ENCODE results near the gene ABCA12. TPM values are rescaled to one million over a fixed set of nuclear protein-coding genes. Genes with fewer than 3 reads are reported as not detected.

Gene ABCA12
- total and polyA plus RNA-seq, 9 of the 15 experiments (the other 6 are each of a cell fraction or from before 2014, with no cell fraction given): 0.02 to 0.03 TPM; not detected in 7

DNA sequence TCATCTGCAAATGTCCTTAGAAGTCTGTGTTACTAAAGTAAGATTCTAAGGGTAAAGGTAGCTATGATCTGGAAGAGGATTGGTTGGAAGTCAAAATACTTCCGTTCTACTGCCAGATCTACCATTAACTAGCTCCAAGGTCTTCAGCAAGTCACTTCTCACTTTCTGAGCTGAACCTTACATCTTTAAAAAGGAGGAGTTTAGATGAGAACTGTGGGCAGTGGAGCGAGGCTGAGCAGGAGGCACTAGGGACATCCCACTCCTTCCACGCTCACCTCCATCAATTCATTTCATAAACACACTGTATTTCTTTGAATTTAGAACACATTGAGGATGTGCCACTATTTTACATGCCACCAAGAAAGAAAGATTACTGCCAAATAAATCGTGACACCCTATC lies 143.0 kb downstream of the ABCA12 start:
- no peaks in the 10 kb centered on the region for H3K36me3 ChIP-seq (ENCODE audit: control insufficient read depth, insufficient read depth, low read length)
- H3K27me3 ChIP-seq (ENCODE audit: control insufficient read depth in 2 of 2, insufficient read depth in 2 of 2, low read length in 2 of 2): no peaks in the 10 kb centered on the region
- no peaks in the 10 kb centered on the region for H4K20me1 ChIP-seq (replicated peaks; ENCODE audit: control insufficient read depth, insufficient read depth, low read length)
- 4% methylated on average over 4 of the region's 4 CpGs for WGBS (ENCODE audit: insufficient coverage, low coverage, missing lambda C conversion rate)
- intact Hi-C loops (cut with micrococcal nuclease): no loop called here
- H3K4me1 ChIP-seq (replicated peaks in 1 of 2; ENCODE audit: control insufficient read depth in 2 of 2, insufficient read depth in 2 of 2, low read length in 2 of 2): no peaks in the 10 kb centered on the region
- no peak overlapping the region for H2AFZ ChIP-seq (ENCODE audit: low read depth, low read length)
- ATAC-seq (no peak), DNase-seq (ENCODE audit: extremely low read depth in 1 of 4, low spot score in 3 of 4) (no peak), FAIRE-seq (no peak)
- no peak overlapping the region for H3K4me2 ChIP-seq (ENCODE audit: insufficient read depth, low read length)
- ChIA-PET POLR2A (interaction anchor here (0.7 kb wide), 1 partner anchor 10 kb away, joined by 3 read pairs; no protein-coding TSS in a partner anchor), CTCF (ENCODE audit: low intra/inter-chr PET ratio) (no interaction called here)
- no TSS peak for BruUV-seq (replicated peaks)
- in situ Hi-C loops (cut with MboI): no loop called here
- H3K27ac ChIP-seq (ENCODE audit: extremely low read depth, low read depth, low read length): no peak overlapping the region
- no peaks in the 10 kb centered on the region for H3K79me2 ChIP-seq (ENCODE audit: control insufficient read depth, insufficient read depth, low read length)
- H3K9me1 ChIP-seq (ENCODE audit: control insufficient read depth, insufficient read depth, low read length): no peaks in the 10 kb centered on the region
- H3K9me3 ChIP-seq (replicated peaks; ENCODE audit: control insufficient read depth, insufficient read depth, low read depth, low read length): no peaks in the 10 kb centered on the region
- no peak overlapping the region for H3K4me3 ChIP-seq
- H3K9ac ChIP-seq (ENCODE audit: insufficient read depth in 1 of 2, low read depth in 2 of 2, low read length in 2 of 2): no peak overlapping the region
- no peak for TF ChIP-seq ZNF146 (CRISPR knock-in tag; IDR thresholded peaks at IDR 0.05; ENCODE audit: unreplicated experiment)
- no peak for TF ChIP-seq TEAD4 (IDR thresholded peaks at IDR 0.05; ENCODE audit: low read length)
- no peak for TF ChIP-seq TEAD4 (CRISPR knock-in tag; IDR thresholded peaks at IDR 0.05; ENCODE audit: borderline replicate concordance)
- TF ChIP-seq GATA2 (CRISPR knock-in tag; IDR thresholded peaks at IDR 0.05): no peak
- no peak for TF ChIP-seq PML (IDR thresholded peaks at IDR 0.05; ENCODE audit: low read length)
- TF ChIP-seq, protein P1, sequence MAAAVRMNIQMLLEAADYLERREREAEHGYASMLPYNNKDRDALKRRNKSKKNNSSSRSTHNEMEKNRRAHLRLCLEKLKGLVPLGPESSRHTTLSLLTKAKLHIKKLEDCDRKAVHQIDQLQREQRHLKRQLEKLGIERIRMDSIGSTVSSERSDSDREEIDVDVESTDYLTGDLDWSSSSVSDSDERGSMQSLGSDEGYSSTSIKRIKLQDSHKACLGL (CRISPR knock-in tag; IDR thresholded peaks at IDR 0.05; ENCODE audit: borderline replicate concordance, poor library complexity, severe bottlenecking): no peak
- TF ChIP-seq TRIM24 (IDR thresholded peaks at IDR 0.05): no peak
- no peak for TF ChIP-seq TAL1 (IDR thresholded peaks at IDR 0.05)
- no peak for TF ChIP-seq PTBP1 (IDR thresholded peaks at IDR 0.05; ENCODE audit: low read depth, low read length)
- TF ChIP-seq, protein P2, sequence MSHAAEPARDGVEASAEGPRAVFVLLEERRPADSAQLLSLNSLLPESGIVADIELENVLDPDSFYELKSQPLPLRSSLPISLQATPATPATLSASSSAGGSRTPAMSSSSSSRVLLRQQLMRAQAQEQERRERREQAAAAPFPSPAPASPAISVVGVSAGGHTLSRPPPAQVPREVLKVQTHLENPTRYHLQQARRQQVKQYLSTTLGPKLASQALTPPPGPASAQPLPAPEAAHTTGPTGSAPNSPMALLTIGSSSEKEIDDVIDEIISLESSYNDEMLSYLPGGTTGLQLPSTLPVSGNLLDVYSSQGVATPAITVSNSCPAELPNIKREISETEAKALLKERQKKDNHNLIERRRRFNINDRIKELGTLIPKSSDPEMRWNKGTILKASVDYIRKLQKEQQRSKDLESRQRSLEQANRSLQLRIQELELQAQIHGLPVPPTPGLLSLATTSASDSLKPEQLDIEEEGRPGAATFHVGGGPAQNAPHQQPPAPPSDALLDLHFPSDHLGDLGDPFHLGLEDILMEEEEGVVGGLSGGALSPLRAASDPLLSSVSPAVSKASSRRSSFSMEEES (CRISPR knock-in tag; IDR thresholded peaks at IDR 0.05): no peak
- TF ChIP-seq GTF2F1 (IDR thresholded peaks at IDR 0.05; ENCODE audit: low read depth, low read length): no peak
- TF ChIP-seq, protein P3, sequence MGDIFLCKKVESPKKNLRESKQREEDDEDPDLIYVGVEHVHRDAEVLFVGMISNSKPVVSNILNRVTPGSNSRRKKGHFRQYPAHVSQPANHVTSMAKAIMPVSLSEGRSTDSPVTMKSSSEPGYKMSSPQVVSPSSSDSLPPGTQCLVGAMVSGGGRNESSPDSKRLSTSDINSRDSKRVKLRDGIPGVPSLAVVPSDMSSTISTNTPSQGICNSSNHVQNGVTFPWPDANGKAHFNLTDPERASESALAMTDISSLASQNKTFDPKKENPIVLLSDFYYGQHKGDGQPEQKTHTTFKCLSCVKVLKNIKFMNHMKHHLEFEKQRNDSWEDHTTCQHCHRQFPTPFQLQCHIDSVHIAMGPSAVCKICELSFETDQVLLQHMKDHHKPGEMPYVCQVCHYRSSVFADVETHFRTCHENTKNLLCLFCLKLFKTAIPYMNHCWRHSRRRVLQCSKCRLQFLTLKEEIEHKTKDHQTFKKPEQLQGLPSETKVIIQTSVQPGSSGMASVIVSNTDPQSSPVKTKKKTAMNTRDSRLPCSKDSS (IDR thresholded peaks at IDR 0.05; ENCODE audit: low read depth, partially characterized antibody): no peak
- no peak for TF ChIP-seq HEY1 (CRISPR knock-in tag; IDR thresholded peaks at IDR 0.05; ENCODE audit: borderline replicate concordance)
- no peak for TF ChIP-seq PRPF4 (IDR thresholded peaks at IDR 0.05; ENCODE audit: insufficient read depth, low read depth, low read length, poor library complexity, severe bottlenecking)
- no peak for TF ChIP-seq ARID2 (IDR thresholded peaks at IDR 0.05)
- TF ChIP-seq, protein P4, sequence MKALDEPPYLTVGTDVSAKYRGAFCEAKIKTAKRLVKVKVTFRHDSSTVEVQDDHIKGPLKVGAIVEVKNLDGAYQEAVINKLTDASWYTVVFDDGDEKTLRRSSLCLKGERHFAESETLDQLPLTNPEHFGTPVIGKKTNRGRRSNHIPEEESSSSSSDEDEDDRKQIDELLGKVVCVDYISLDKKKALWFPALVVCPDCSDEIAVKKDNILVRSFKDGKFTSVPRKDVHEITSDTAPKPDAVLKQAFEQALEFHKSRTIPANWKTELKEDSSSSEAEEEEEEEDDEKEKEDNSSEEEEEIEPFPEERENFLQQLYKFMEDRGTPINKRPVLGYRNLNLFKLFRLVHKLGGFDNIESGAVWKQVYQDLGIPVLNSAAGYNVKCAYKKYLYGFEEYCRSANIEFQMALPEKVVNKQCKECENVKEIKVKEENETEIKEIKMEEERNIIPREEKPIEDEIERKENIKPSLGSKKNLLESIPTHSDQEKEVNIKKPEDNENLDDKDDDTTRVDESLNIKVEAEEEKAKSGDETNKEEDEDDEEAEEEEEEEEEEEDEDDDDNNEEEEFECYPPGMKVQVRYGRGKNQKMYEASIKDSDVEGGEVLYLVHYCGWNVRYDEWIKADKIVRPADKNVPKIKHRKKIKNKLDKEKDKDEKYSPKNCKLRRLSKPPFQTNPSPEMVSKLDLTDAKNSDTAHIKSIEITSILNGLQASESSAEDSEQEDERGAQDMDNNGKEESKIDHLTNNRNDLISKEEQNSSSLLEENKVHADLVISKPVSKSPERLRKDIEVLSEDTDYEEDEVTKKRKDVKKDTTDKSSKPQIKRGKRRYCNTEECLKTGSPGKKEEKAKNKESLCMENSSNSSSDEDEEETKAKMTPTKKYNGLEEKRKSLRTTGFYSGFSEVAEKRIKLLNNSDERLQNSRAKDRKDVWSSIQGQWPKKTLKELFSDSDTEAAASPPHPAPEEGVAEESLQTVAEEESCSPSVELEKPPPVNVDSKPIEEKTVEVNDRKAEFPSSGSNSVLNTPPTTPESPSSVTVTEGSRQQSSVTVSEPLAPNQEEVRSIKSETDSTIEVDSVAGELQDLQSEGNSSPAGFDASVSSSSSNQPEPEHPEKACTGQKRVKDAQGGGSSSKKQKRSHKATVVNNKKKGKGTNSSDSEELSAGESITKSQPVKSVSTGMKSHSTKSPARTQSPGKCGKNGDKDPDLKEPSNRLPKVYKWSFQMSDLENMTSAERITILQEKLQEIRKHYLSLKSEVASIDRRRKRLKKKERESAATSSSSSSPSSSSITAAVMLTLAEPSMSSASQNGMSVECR (CRISPR knock-in tag; IDR thresholded peaks at IDR 0.05): no peak
- TF ChIP-seq ZNF140 (CRISPR knock-in tag; IDR thresholded peaks at IDR 0.05): no peak
